NT2/D1 (cell line): Measurements from ENCODE around the gene TOR3A.

ENCODE experiments used
- DNase-seq: peaks from one replicate; pipeline ENCODE4 v3.0.0-alpha.2; 2011; ENCODE audit warnings: low read depth, low spot score
- H3K27me3 ChIP-seq: 2 replicates; pipeline ENCODE4 v1.6.0; 2011; ENCODE audit warnings: mild to moderate bottlenecking; ENCODE audit not compliant: insufficient read length, insufficient read depth
- H3K36me3 ChIP-seq: 2 replicates; pipeline ENCODE4 v1.6.1; 2011; ENCODE audit warnings: mild to moderate bottlenecking, low read length, mixed read lengths; ENCODE audit not compliant: insufficient read depth, insufficient read length
- H3K4me1 ChIP-seq: 2 replicates; pipeline ENCODE4 v1.5.1; 2011; ENCODE audit not compliant: insufficient read depth, insufficient read length
- H3K4me3 ChIP-seq: 2 replicates; pipeline ENCODE4 v1.5.1; 2011; ENCODE audit warnings: low read depth; ENCODE audit not compliant: insufficient read length
- H3K9ac ChIP-seq: 2 replicates; pipeline ENCODE4 v1.6.0; 2011; ENCODE audit warnings: low read depth; ENCODE audit not compliant: insufficient read length
- H3K9me3 ChIP-seq: 2 replicates; pipeline ENCODE4 v1.5.1; 2011; ENCODE audit warnings: mild to moderate bottlenecking, low read length; ENCODE audit not compliant: insufficient read depth
- SUZ12 ChIP-seq: IDR thresholded peaks from 2 replicates; pipeline ENCODE4 v1.6.1; 2011; ENCODE audit not compliant: insufficient read length, insufficient read depth; ENCODE audit errors: extremely low read depth
- YY1 ChIP-seq: IDR thresholded peaks from 2 replicates; pipeline ENCODE4 v1.6.1; 2011; ENCODE audit not compliant: insufficient read length, insufficient read depth
- ZNF274 ChIP-seq: IDR thresholded peaks from 2 replicates; pipeline ENCODE4 v1.6.1; 2011; ENCODE audit warnings: mild to moderate bottlenecking, low read depth, low read length

Gene TOR3A

GRCh38 chr1:179042700-179043099, 39.2 kb upstream of the TOR3A start:
- TF ChIP-seq YY1 (no peak), ZNF274 (no peak), SUZ12 (no peak)
- H3K9me3 ChIP-seq = peaks cover 28% of the 10 kb centered on the region; the same call in 1 of the 2 replicates
- H3K9ac ChIP-seq = no peak overlapping the region
- no peak for DNase-seq
- H3K27me3 ChIP-seq = no peaks in the 10 kb centered on the region
- H3K36me3 ChIP-seq = peaks cover 15% of the 10 kb centered on the region
- H3K4me1 ChIP-seq = no peaks in the 10 kb centered on the region
- no peak overlapping the region for H3K4me3 ChIP-seq

- TF ChIP-seq YY1 (no peak), SUZ12 (no peak), ZNF274 (no peak)
- H3K27me3 ChIP-seq = no peaks in the 10 kb centered on the region
- no peak overlapping the region for H3K9ac ChIP-seq
- no peak for DNase-seq
- peaks cover 16% of the 10 kb centered on the region for H3K36me3 ChIP-seq
- no peak overlapping the region for H3K4me3 ChIP-seq
- H3K4me1 ChIP-seq = no peaks in the 10 kb centered on the region
- H3K9me3 ChIP-seq = peaks cover 28% of the 10 kb centered on the region; the same call in 1 of the 2 replicates
Measured at GRCh38 chr1:179043266-179043665, 38.6 kb upstream of the TOR3A start.

GRCh38 chr1:179043907-179044306, 38.0 kb upstream of the TOR3A start:
- TF ChIP-seq ZNF274 (no peak), SUZ12 (no peak), YY1 (no peak)
- Histone ChIP-seq H3K4me1 (no peaks in the 10 kb centered on the region), H3K4me3 (no peak overlapping the region), H3K27me3 (no peaks in the 10 kb centered on the region), H3K9ac (no peak overlapping the region), H3K36me3 (peaks cover 17% of the 10 kb centered on the region), H3K9me3 (peaks cover 28% of the 10 kb centered on the region; the same call in 1 of the 2 replicates)
- no peak for DNase-seq

GRCh38 chr1:179046808-179047635, 34.8 kb upstream of the TOR3A start:
- Histone ChIP-seq H3K9ac (no peak overlapping the region), H3K36me3 (peaks cover 24% of the 10 kb centered on the region), H3K27me3 (no peaks in the 10 kb centered on the region), H3K4me3 (no peak overlapping the region), H3K4me1 (no peaks in the 10 kb centered on the region), H3K9me3 (peaks cover 11% of the 10 kb centered on the region; the same call in 1 of the 2 replicates)
- TF ChIP-seq YY1 (no peak), SUZ12 (no peak), ZNF274 (no peak)
- no peak for DNase-seq

- Histone ChIP-seq H3K9me3 (peaks cover 5% of the 10 kb centered on the region; the same call in 1 of the 2 replicates), H3K27me3 (no peaks in the 10 kb centered on the region), H3K4me1 (no peaks in the 10 kb centered on the region), H3K4me3 (no peak overlapping the region), H3K36me3 (peaks cover 20% of the 10 kb centered on the region), H3K9ac (no peak overlapping the region)
- no peak for DNase-seq
- TF ChIP-seq SUZ12 (no peak), ZNF274 (no peak), YY1 (no peak)
Measured at GRCh38 chr1:179047636-179047997, 34.3 kb upstream of the TOR3A start.

- Histone ChIP-seq H3K27me3 (no peaks in the 10 kb centered on the region), H3K36me3 (peaks cover 19% of the 10 kb centered on the region), H3K4me3 (no peak overlapping the region), H3K9me3 (no peaks in the 10 kb centered on the region), H3K9ac (no peak overlapping the region), H3K4me1 (no peaks in the 10 kb centered on the region)
- no peak for TF ChIP-seq SUZ12
- TF ChIP-seq YY1 = no peak
- no peak for TF ChIP-seq ZNF274
- DNase-seq = no peak
Measured at GRCh38 chr1:179048339-179049124, 33.3 kb upstream of the TOR3A start.

GRCh38 chr1:179052776-179053175, 29.1 kb upstream of the TOR3A start:
- H3K4me1 ChIP-seq = no peaks in the 10 kb centered on the region
- H3K36me3 ChIP-seq = peaks cover 24% of the 10 kb centered on the region
- no peaks in the 10 kb centered on the region for H3K27me3 ChIP-seq
- TF ChIP-seq YY1 (no peak), SUZ12 (no peak), ZNF274 (no peak)
- H3K9ac ChIP-seq = no peak overlapping the region
- no peak for DNase-seq
- no peaks in the 10 kb centered on the region for H3K9me3 ChIP-seq
- no peak overlapping the region for H3K4me3 ChIP-seq
